Glutamatergic neuron (in vitro differentiated cells): ENCODE data around the gene KLHL20. TPM values are rescaled to one million over a fixed set of nuclear protein-coding genes. Genes with fewer than 3 reads are reported as not detected.
"Not testable (repeated sequence)": the region's sequence is repeated elsewhere in the genome, so short reads cannot be mapped to it uniquely, and the experiment has no call there.

ENCODE experiments used
- DNase-seq: peaks from one replicate; pipeline ENCODE4 v3.0.0; 2022
- H3K27ac Mint-ChIP-seq: one replicate; pipeline ENCODE4 v1.8.0; 2020; ENCODE audit warnings: mild to moderate bottlenecking, mixed read lengths, inconsistent platforms; ENCODE audit not compliant: unreplicated experiment
- H3K27me3 Mint-ChIP-seq: one replicate; pipeline ENCODE4 v1.8.0; 2020; ENCODE audit warnings: mild to moderate bottlenecking, moderate library complexity, mixed read lengths, inconsistent platforms; ENCODE audit not compliant: unreplicated experiment
- H3K36me3 Mint-ChIP-seq: one replicate; pipeline ENCODE4 v1.8.0; 2020; ENCODE audit warnings: mild to moderate bottlenecking, mixed read lengths, inconsistent platforms; ENCODE audit not compliant: unreplicated experiment
- H3K4me1 Mint-ChIP-seq: one replicate; pipeline ENCODE4 v1.8.0; 2020; ENCODE audit warnings: mild to moderate bottlenecking, low read depth, mixed read lengths, inconsistent platforms; ENCODE audit not compliant: unreplicated experiment
- H3K4me3 Mint-ChIP-seq: one replicate; pipeline ENCODE4 v1.8.0; 2020; ENCODE audit warnings: mild to moderate bottlenecking, mixed read lengths, inconsistent platforms; ENCODE audit not compliant: unreplicated experiment
- H3K9me3 Mint-ChIP-seq: one replicate; pipeline ENCODE4 v1.8.0; 2020; ENCODE audit warnings: mild to moderate bottlenecking, moderate library complexity, mixed read lengths, inconsistent platforms; ENCODE audit not compliant: unreplicated experiment
- total RNA-seq: library from RNA; stranded (reverse); fragmentation: NEBNext Ultra II Directional; extraction: Animal tissue kit (Norgen Biotek cat#: 25700); gene quantifications from one replicate; pipeline ENCODE4 v1.2.1, GENCODE V29; 2021; ENCODE audit not compliant: unreplicated experiment
- TF ChIP-seq, protein P1 (sequence below): fragments of 200-600 bp; sonication (generic); IDR thresholded peaks from one replicate; pipeline ENCODE4 v1.5.0; 2021; ENCODE audit not compliant: partially characterized antibody, unreplicated experiment

The KLHL20 gene
- total RNA-seq, 1 donor from 2014 or later: 30.5 TPM

DNA sequence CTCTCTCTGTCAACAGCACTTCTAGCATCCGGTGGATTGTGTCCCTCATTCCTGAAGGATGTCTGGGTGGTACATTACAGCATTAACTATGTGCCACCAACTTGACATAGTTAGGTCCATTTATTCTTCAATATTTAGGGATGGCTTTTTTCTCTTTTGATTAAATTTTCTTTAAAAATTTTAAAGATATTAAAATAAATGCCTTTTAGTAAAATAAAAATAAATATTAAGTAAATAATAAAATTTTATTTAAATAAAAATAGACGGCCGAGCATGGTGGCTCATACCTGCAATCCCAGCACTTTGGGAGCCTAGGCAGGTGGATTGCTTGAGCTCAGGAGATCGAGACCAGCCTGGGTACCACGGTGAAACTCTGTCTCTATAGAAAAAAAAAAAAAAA is 9.7 kb upstream of the KLHL20 start:
- Mint-ChIP-seq H3K4me3 (no peak overlapping the region), H3K27ac (no peak overlapping the region), H3K4me1 (no peaks in the 10 kb centered on the region), H3K36me3 (no peaks in the 10 kb centered on the region), H3K9me3 (peaks cover 5% of the 10 kb centered on the region), H3K27me3 (no peaks in the 10 kb centered on the region)
- DNase-seq: no peak
- TF ChIP-seq, protein P1, sequence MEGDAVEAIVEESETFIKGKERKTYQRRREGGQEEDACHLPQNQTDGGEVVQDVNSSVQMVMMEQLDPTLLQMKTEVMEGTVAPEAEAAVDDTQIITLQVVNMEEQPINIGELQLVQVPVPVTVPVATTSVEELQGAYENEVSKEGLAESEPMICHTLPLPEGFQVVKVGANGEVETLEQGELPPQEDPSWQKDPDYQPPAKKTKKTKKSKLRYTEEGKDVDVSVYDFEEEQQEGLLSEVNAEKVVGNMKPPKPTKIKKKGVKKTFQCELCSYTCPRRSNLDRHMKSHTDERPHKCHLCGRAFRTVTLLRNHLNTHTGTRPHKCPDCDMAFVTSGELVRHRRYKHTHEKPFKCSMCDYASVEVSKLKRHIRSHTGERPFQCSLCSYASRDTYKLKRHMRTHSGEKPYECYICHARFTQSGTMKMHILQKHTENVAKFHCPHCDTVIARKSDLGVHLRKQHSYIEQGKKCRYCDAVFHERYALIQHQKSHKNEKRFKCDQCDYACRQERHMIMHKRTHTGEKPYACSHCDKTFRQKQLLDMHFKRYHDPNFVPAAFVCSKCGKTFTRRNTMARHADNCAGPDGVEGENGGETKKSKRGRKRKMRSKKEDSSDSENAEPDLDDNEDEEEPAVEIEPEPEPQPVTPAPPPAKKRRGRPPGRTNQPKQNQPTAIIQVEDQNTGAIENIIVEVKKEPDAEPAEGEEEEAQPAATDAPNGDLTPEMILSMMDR: no peak

DNA sequence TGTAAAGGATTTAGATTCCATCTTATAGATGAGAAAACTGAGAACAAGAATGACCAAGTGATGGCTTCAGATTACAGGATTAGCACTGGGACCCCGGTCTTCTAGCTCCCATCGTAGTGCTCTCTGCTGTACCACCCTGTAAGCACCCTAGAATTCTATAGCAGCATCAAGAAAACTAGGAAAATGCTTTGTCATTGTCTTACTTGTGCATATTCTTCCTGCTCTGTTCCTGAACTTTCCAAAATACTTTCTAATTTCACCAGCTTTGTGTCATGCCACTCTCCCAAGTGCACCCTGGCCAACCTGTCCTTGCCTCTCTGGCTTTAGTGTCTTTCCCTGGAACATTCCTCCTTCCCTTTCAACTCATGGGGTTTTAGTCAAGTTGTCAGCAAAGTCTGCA is 6.0 kb upstream of the KLHL20 start:
- Mint-ChIP-seq H3K36me3 (no peaks in the 10 kb centered on the region), H3K4me1 (no peaks in the 10 kb centered on the region), H3K9me3 (no peaks in the 10 kb centered on the region), H3K27ac (no peak overlapping the region), H3K4me3 (no peak overlapping the region), H3K27me3 (no peaks in the 10 kb centered on the region)
- TF ChIP-seq, protein P1: no peak
- DNase-seq: no peak

DNA sequence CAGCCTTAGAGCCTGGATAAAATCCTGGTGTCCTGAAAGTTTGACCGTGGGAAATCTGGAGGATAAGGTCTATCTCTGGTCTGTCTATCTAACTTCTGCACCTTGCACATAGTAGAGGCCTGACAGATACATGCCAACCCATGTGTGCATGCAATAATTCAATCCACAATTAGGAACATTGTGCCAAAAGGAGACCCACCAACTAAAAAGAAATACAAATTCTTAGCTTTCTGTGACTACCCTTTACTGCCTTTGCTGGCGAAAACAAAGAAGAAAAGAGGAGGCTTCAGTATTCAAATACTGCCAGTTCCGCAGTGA is 381 bp upstream of the KLHL20 start:
- H3K9me3 Mint-ChIP-seq: peaks cover 2% of the 10 kb centered on the region
- peak overlapping the region; percentile 99 for H3K4me3 Mint-ChIP-seq
- H3K27me3 Mint-ChIP-seq: peaks cover 4% of the 10 kb centered on the region
- no peaks in the 10 kb centered on the region for H3K36me3 Mint-ChIP-seq
- peak overlapping the region; percentile 96 for H3K27ac Mint-ChIP-seq
- TF ChIP-seq, protein P1: no peak
- peaks cover 3% of the 10 kb centered on the region for H3K4me1 Mint-ChIP-seq
- no peak for DNase-seq

DNA sequence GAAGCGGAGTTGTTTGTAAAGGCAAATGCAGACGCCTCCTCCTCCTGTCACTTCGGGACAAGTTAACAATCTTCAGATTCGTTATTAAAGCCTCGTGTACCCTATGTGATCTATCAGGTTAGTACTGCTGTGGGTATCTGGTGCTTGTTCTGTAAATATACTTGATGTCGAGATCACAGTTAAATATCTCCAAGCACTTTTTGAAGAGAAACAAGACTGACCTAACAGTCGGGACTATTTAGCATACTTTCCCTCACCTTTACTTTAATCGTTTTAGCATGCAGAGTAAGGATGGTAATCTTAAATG is 710 bp downstream of the KLHL20 start:
- no peaks in the 10 kb centered on the region for H3K36me3 Mint-ChIP-seq
- peak overlapping the region; percentile 96 for H3K27ac Mint-ChIP-seq
- H3K9me3 Mint-ChIP-seq: peaks cover 2% of the 10 kb centered on the region
- peaks cover 4% of the 10 kb centered on the region for H3K27me3 Mint-ChIP-seq
- no peak for DNase-seq
- H3K4me1 Mint-ChIP-seq: peaks cover 3% of the 10 kb centered on the region
- TF ChIP-seq, protein P1: no peak
- H3K4me3 Mint-ChIP-seq: peak overlapping the region; percentile 99

DNA sequence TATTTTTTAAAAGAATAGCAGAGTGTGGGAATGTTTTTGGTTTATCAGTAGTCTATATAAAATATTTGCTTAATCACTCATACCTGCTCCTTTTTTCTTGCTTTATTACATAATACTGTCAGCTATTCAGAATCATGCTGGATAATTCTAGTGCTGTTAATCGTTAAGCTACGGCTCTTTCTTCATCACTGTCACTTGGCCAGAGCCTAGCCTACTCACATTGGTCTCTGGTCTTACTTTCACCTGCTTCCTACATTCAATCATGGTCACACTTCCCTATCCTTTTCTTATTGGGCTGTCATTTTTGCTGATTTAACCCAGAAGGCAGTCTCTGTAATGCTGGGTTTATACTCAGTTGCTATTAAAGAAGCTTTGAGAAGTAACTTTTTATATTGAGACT is 2.5 kb downstream of the KLHL20 start:
- TF ChIP-seq, protein P1: no peak
- Mint-ChIP-seq H3K4me1 (peaks cover 3% of the 10 kb centered on the region), H3K36me3 (no peaks in the 10 kb centered on the region), H3K27me3 (peaks cover 4% of the 10 kb centered on the region), H3K27ac (no peak overlapping the region), H3K4me3 (no peak overlapping the region), H3K9me3 (peaks cover 2% of the 10 kb centered on the region)
- no peak for DNase-seq

DNA sequence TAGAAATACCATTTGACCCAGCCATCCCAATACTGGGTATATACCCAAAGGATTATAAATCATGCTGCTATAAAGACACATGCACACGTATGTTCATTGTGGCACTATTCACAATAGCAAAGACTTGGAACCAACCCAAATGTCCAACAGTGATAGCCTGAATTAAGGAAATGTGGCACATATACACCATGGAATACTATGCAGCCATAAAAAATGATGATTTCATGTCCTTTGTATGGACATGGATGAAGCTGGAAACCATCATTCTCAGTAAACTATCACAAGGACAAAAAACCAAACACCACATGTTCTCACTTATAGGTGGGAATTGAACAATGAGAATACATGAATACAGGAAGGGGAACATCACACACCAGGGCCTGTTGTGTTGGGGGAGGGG is 16.6 kb downstream of the KLHL20 start:
- H3K4me3 Mint-ChIP-seq, DNase-seq, H3K27ac Mint-ChIP-seq, H3K27me3 Mint-ChIP-seq, H3K4me1 Mint-ChIP-seq: not testable (repeated sequence)
- peaks cover 26% of the 10 kb centered on the region for H3K36me3 Mint-ChIP-seq
- peaks cover 15% of the 10 kb centered on the region for H3K9me3 Mint-ChIP-seq
